A549 (cell line): ENCODE data around the gene BCAP31. TPM values are rescaled to one million over a fixed set of nuclear protein-coding genes. Genes with fewer than 3 reads are reported as not detected.

Experiments used
- ATAC-seq, 2 experiments: fragments of 200-7000 bp in 1 of 2; fragments of >200 bp in 1 of 2; cut with Nextera tagmentation in 1 of 2; cut with Tn5 transposase in 1 of 2; 3 replicates each; pipeline versions ENCODE4 v1.8.0 to v1.9.1; 2018 to 2020; ENCODE audit warnings: mild to moderate bottlenecking in 1 of 2, moderate library complexity in 1 of 2
- CTCF ChIA-PET: fragments of 300-600 bp; sonication (Branson Sonifier 250); formaldehyde crosslinking; extraction: SDS; loops from one replicate; lab custom pipeline; 2021; ENCODE audit warnings: antibody characterized with exemption, inconsistent platforms; lab: Yijun Ruan, JAX
- POLR2A ChIA-PET: fragments of 350-600 bp; formaldehyde crosslinking; extraction: SDS; loops from one replicate; lab custom pipeline; 2021; ENCODE audit warnings: antibody characterized with exemption, inconsistent platforms; lab: Yijun Ruan, JAX
- DNase-seq, 2 experiments: peaks; one replicate each; pipeline versions ENCODE4 v3.0.0 to v3.0.0-alpha.2; 2011 to 2016; ENCODE audit warnings: low read depth in 1 of 2, low spot score in 1 of 2
- FAIRE-seq: peaks from 2 replicates; lab custom pipeline; 2011; peaks lifted over from hg19 to GRCh38; lab: Jason Lieb, UNC
- H3K27ac ChIP-seq, 2 experiments: fragments of >200 bp; sonication (Bioruptor Twin); formaldehyde crosslinking; 3 replicates each; pipeline ENCODE4 v1.5.1; 2016 to 2017
- H3K4me1 ChIP-seq: fragments of >200 bp; sonication (Bioruptor Twin); formaldehyde crosslinking; 3 replicates; pipeline ENCODE4 v1.6.1; 2016
- H3K4me2 ChIP-seq: fragments of >200 bp; sonication (Bioruptor Twin); formaldehyde crosslinking; 3 replicates; pipeline ENCODE4 v1.6.1; 2016
- H3K4me3 ChIP-seq: fragments of >200 bp; sonication (Bioruptor Twin); formaldehyde crosslinking; 3 replicates; pipeline ENCODE4 v1.5.1; 2016
- H3K9me3 ChIP-seq: fragments of >200 bp; sonication (Bioruptor Twin); formaldehyde crosslinking; 3 replicates; pipeline ENCODE4 v1.6.1; 2016
- ATOH8 ChIP-seq: fragments of 250-450 bp; sonication (Bioruptor Pico); IDR thresholded peaks from 2 replicates; pipeline ENCODE4 v1.5.0; 2020; ENCODE audit warnings: low read depth, mild to moderate bottlenecking, moderate library complexity
- CBX2 ChIP-seq: fragments of 200-600 bp; sonication (generic); IDR thresholded peaks from 2 replicates; pipeline ENCODE4 v1.6.1; 2016; ENCODE audit warnings: low read depth, mild to moderate bottlenecking, borderline replicate concordance
- CHD2 ChIP-seq: fragments of 150-350 bp; IDR thresholded peaks from 2 replicates; pipeline ENCODE4 v1.6.1; 2014; ENCODE audit warnings: low read length; ENCODE audit not compliant: partially characterized antibody
- CTCF ChIP-seq: fragments of >200 bp; sonication (Bioruptor Twin); formaldehyde crosslinking; IDR thresholded peaks from 3 replicates; pipeline ENCODE4 v1.5.1; 2016
- EHF ChIP-seq: fragments of 250-450 bp; sonication (Bioruptor Pico); IDR thresholded peaks from 2 replicates; pipeline ENCODE4 v1.5.0; 2020; ENCODE audit warnings: mild to moderate bottlenecking
- ELK1 ChIP-seq: fragments of 150-350 bp; IDR thresholded peaks from 2 replicates; pipeline ENCODE4 v1.6.1; 2014; ENCODE audit warnings: low read depth, mild to moderate bottlenecking, low read length
- EP300 ChIP-seq, 2 experiments: fragments of >200 bp; sonication (Bioruptor Twin); formaldehyde crosslinking; IDR thresholded peaks; 2 replicates in 1 of 2; 3 replicates in 1 of 2; pipeline ENCODE4 v1.6.1; 2016 to 2017
- ESRRA ChIP-seq: fragments of 150-350 bp; IDR thresholded peaks from 2 replicates; pipeline ENCODE4 v1.6.1; 2014; ENCODE audit warnings: mild to moderate bottlenecking, low read length, borderline replicate concordance
- GATA3 ChIP-seq: IDR thresholded peaks from 2 replicates; pipeline ENCODE4 v1.6.1; 2012; ENCODE audit warnings: borderline replicate concordance
- HEYL ChIP-seq: fragments of 250-450 bp; sonication (Bioruptor Pico); IDR thresholded peaks from 2 replicates; pipeline ENCODE4 v1.8.0; 2021; ENCODE audit warnings: mild to moderate bottlenecking, moderate library complexity
- HOXA7 ChIP-seq: fragments of 250-450 bp; sonication (Bioruptor Pico); IDR thresholded peaks from 2 replicates; pipeline ENCODE4 v1.5.0; 2020; ENCODE audit warnings: mild to moderate bottlenecking, moderate library complexity
- HOXB5 ChIP-seq: fragments of 250-450 bp; sonication (Bioruptor Pico); IDR thresholded peaks from 2 replicates; pipeline ENCODE4 v1.5.0; 2020; ENCODE audit warnings: mild to moderate bottlenecking, moderate library complexity
- JUN ChIP-seq, 2 experiments: fragments of >200 bp; sonication (Bioruptor Twin); formaldehyde crosslinking; IDR thresholded peaks; 2 replicates in 1 of 2; 3 replicates in 1 of 2; pipeline ENCODE4 v1.6.1; 2016 to 2017
- JUNB ChIP-seq: fragments of >200 bp; sonication (Bioruptor Twin); formaldehyde crosslinking; IDR thresholded peaks from 2 replicates; pipeline ENCODE4 v1.6.1; 2016
- KDM5A ChIP-seq: fragments of 200-600 bp; sonication (generic); IDR thresholded peaks from 2 replicates; pipeline ENCODE4 v1.6.1; 2016; ENCODE audit warnings: antibody characterized with exemption, mild to moderate bottlenecking
- MAFK ChIP-seq: fragments of 450-650 bp; IDR thresholded peaks from 2 replicates; pipeline ENCODE4 v1.6.1; 2014; ENCODE audit not compliant: partially characterized antibody
- MAZ ChIP-seq: fragments of 150-350 bp; IDR thresholded peaks from 2 replicates; pipeline ENCODE4 v1.6.1; 2014; ENCODE audit warnings: antibody characterized with exemption, low read depth, low read length, borderline replicate concordance
- NPAS2 ChIP-seq: fragments of 250-450 bp; sonication (Bioruptor Pico); IDR thresholded peaks from 2 replicates; pipeline ENCODE4 v1.8.0; 2022; ENCODE audit warnings: mild to moderate bottlenecking, moderate library complexity, borderline replicate concordance
- NR3C1 ChIP-seq: fragments of >200 bp; sonication (Bioruptor Twin); formaldehyde crosslinking; IDR thresholded peaks from 3 replicates; pipeline ENCODE4 v1.6.1; 2017
- PHF8 ChIP-seq: fragments of 200-600 bp; sonication (generic); IDR thresholded peaks from 2 replicates; pipeline ENCODE4 v1.6.1; 2016; ENCODE audit warnings: low read depth, mild to moderate bottlenecking, antibody characterized with exemption, moderate library complexity, borderline replicate concordance
- POLR2AphosphoS2 ChIP-seq: conservative IDR thresholded peaks from 2 replicates; pipeline ENCODE4 v1.6.1; 2012; ENCODE audit warnings: low read length, improper control_type of control experiment, inconsistent platforms
- RAD21 ChIP-seq, 2 experiments: fragments of >200 bp in 1 of 2; sonication (Bioruptor Twin) in 1 of 2; formaldehyde crosslinking in 1 of 2; IDR thresholded peaks in 1 of 2; conservative IDR thresholded peaks in 1 of 2; 2 replicates in 1 of 2; 3 replicates in 1 of 2; pipeline ENCODE4 v1.6.1; 2012 to 2018; ENCODE audit warnings: inconsistent platforms in 1 of 2
- REST ChIP-seq: fragments of 200-600 bp; sonication (generic); IDR thresholded peaks from 2 replicates; pipeline ENCODE4 v1.6.1; 2016; ENCODE audit warnings: antibody characterized with exemption, mild to moderate bottlenecking, moderate library complexity
- SMC3 ChIP-seq: fragments of >200 bp; sonication (Bioruptor Twin); formaldehyde crosslinking; IDR thresholded peaks from 3 replicates; pipeline ENCODE4 v1.6.1; 2018; ENCODE audit warnings: inconsistent platforms
- SREBF2 ChIP-seq: fragments of 450-650 bp; IDR thresholded peaks from 2 replicates; pipeline ENCODE4 v1.6.1; 2014; ENCODE audit warnings: mild to moderate bottlenecking, moderate library complexity
- ZFP36 ChIP-seq: fragments of 450-650 bp; IDR thresholded peaks from 2 replicates; pipeline ENCODE4 v1.6.1; 2014; ENCODE audit warnings: borderline replicate concordance; ENCODE audit not compliant: partially characterized antibody
- ZSCAN20 ChIP-seq: fragments of 250-450 bp; sonication (Bioruptor Pico); IDR thresholded peaks from 2 replicates; pipeline ENCODE4 v1.8.0; 2022; ENCODE audit warnings: mild to moderate bottlenecking, moderate library complexity
- WGBS: methylation state at CpG from one replicate; pipeline ENCODE4 v1.1.6; 2017; ENCODE audit errors: missing lambda C conversion rate; 5-methylcytosine and 5-hydroxymethylcytosine counted together
- polyA plus RNA-seq, 4 experiments: library from polyadenylated mRNA; depleted of rRNA in 3 of 4; stranded (reverse); fragments of >200 nt; fragmentation: RNase III in 1 of 4; extraction: RNeasy Plus Mini Kit Qiagen cat#74134 plus additional on column Dnase treatment in 1 of 4; gene quantifications; 2 replicates in 3 of 4; 3 replicates in 1 of 4; pipeline ENCODE4 v1.2.3, GENCODE V29; 2011 to 2017

Gene BCAP31
- polyA plus RNA-seq, 2 of the 4 experiments (the other 2 are of a cell fraction): 217 to 349 TPM

- TF ChIP-seq KDM5A: no peak
- TF ChIP-seq NR3C1: no peak
- no peak for TF ChIP-seq MAFK
These were observed 15.7 kb upstream of the BCAP31 start (continued) for GRCh38 chrX:153739754-153740486.

GRCh38 chrX:153738056-153738605 is 13.9 kb upstream of the BCAP31 start:
- no peak overlapping the region for H3K4me2 ChIP-seq
- H3K27ac ChIP-seq: no peak overlapping the region
- ChIA-PET CTCF (interaction anchor here (0.9 kb wide), 1 partner anchor 26 kb away, joined by 4 read pairs; the partner anchor contains the start of gene PLXNB3), POLR2A (no interaction called here)
- ATAC-seq: no peak
- H3K4me3 ChIP-seq: no peak overlapping the region
- 87% methylated on average over 22 of the region's 27 CpGs for WGBS
- no peak for DNase-seq
- TF ChIP-seq HOXA7 (no peak), POLR2AphosphoS2 (no peak), HOXB5 (CRISPR knock-in tag) (no peak), ATOH8 (CRISPR knock-in tag) (no peak), CTCF (no peak), HEYL (no peak), ZSCAN20 (CRISPR knock-in tag) (no peak), CHD2 (no peak)
- no peaks in the 10 kb centered on the region for H3K9me3 ChIP-seq
- no peaks in the 10 kb centered on the region for H3K4me1 ChIP-seq
- FAIRE-seq: no peak

- TF ChIP-seq RAD21 (conservative IDR thresholded peaks at IDR 0.05 in 1 of 2, IDR thresholded peaks at IDR 0.05 in 1 of 2) (no peak), ZSCAN20 (CRISPR knock-in tag) (no peak), EP300 (IDR thresholded peaks at IDR 0.05) (no peak), SREBF2 (no peak), JUNB (no peak), HOXA7 (no peak), GATA3 (no peak), ZFP36 (no peak), SMC3 (no peak), ELK1 (no peak), HEYL (no peak), EHF (CRISPR knock-in tag) (no peak), ESRRA (no peak), CBX2 (no peak), REST (no peak), NPAS2 (CRISPR knock-in tag) (no peak), MAZ (no peak), CHD2 (no peak), PHF8 (no peak), JUN (IDR thresholded peaks at IDR 0.05) (no peak)
- no peak for ATAC-seq
- H3K9me3 ChIP-seq: no peaks in the 10 kb centered on the region
- no peak for DNase-seq
- CTCF ChIA-PET: interaction anchor here (0.9 to 1.1 kb wide), 3 partner anchors 14 to 74 kb away, joined by 3 to 4 read pairs (median 3); no protein-coding TSS in a partner anchor
- H3K4me3 ChIP-seq: no peak overlapping the region
- H3K4me1 ChIP-seq: no peaks in the 10 kb centered on the region
- FAIRE-seq: no peak
- 80% methylated on average over 14 of the region's 15 CpGs for WGBS
- POLR2A ChIA-PET: no interaction called here
- no peak overlapping the region for H3K27ac ChIP-seq
- H3K4me2 ChIP-seq: no peak overlapping the region
These were observed 12.8 kb upstream of the BCAP31 start for GRCh38 chrX:153736871-153737441.
